K562 (cell line): ENCODE data around the gene ATXN2L. TPM values are rescaled to one million over a fixed set of nuclear protein-coding genes. Genes with fewer than 3 reads are reported as not detected.

Source experiments
- CTBP1 ChIP-seq: fragments of 450-650 bp; IDR thresholded peaks from 2 replicates; pipeline ENCODE4 v1.6.1; 2016; ENCODE audit warnings: borderline replicate concordance
- POLR3G ChIP-seq: IDR thresholded peaks from 2 replicates; pipeline ENCODE4 v1.6.1; 2011; ENCODE audit not compliant: insufficient read length, insufficient replicate concordance; ENCODE audit errors: extremely low read depth
- RREB1 ChIP-seq: fragments of 250-450 bp; sonication (Bioruptor Pico); IDR thresholded peaks from 2 replicates; pipeline ENCODE4 v1.4.0; 2020
- SP1 ChIP-seq: sonication (generic); formaldehyde crosslinking; IDR thresholded peaks from 2 replicates; pipeline ENCODE4 v1.8.1; 2022; ENCODE audit warnings: mild to moderate bottlenecking, missing genetic modification reagents
- SUPT5H ChIP-seq: fragments of 450-650 bp; IDR thresholded peaks from 2 replicates; pipeline ENCODE4 v1.6.1; 2016
- TCF15 ChIP-seq: fragments of 250-450 bp; sonication (Bioruptor Pico); IDR thresholded peaks from 2 replicates; pipeline ENCODE4 v1.8.0; 2022; ENCODE audit warnings: moderate library complexity, mild to moderate bottlenecking, inconsistent platforms
- TFE3 ChIP-seq: fragments of 450-650 bp; formaldehyde crosslinking; IDR thresholded peaks from 2 replicates; pipeline ENCODE4 v1.4.0; 2020; ENCODE audit warnings: mild to moderate bottlenecking, mixed read lengths
- TOE1 ChIP-seq, 2 experiments: fragments of 450-650 bp in 1 of 2; sonication (generic) in 1 of 2; formaldehyde crosslinking in 1 of 2; IDR thresholded peaks; 2 replicates each; pipeline versions ENCODE4 v1.7.1 to v1.8.0; 2016 to 2022; ENCODE audit warnings: borderline replicate concordance in 2 of 2, mild to moderate bottlenecking in 2 of 2, antibody characterized with exemption in 1 of 2, inconsistent platforms in 1 of 2, low read depth in 1 of 2, missing genetic modification reagents in 1 of 2, moderate library complexity in 1 of 2
- ZNF23 ChIP-seq: fragments of 250-450 bp; sonication (Bioruptor Pico); IDR thresholded peaks from 2 replicates; pipeline ENCODE4 v1.4.0; 2020; ENCODE audit warnings: mild to moderate bottlenecking
- ZNF384 ChIP-seq: IDR thresholded peaks from 2 replicates; pipeline ENCODE4 v1.6.1; 2012; ENCODE audit warnings: low read depth, low read length, improper control_type of control experiment
- ZNF780A ChIP-seq: fragments of 250-450 bp; sonication (Bioruptor Pico); IDR thresholded peaks from 2 replicates; pipeline ENCODE4 v1.5.0; 2021; ENCODE audit warnings: mild to moderate bottlenecking
- polyA plus RNA-seq, 8 experiments: library from polyadenylated mRNA; depleted of rRNA in 4 of 8; stranded (reverse) in 5 of 8; unstranded in 3 of 8; fragments of >200 nt; fragmentation: Nextera tagmentation in 2 of 8; fragmentation: Illumina TruSeq in 1 of 8; extraction: Ambion mirVana in 2 of 8; extraction: Trizol in 1 of 8; gene quantifications; 2 replicates each; pipeline versions ENCODE4 v1.2.1 to v1.2.3, GENCODE V29; 2011 to 2014; ENCODE audit warnings: inconsistent platforms in 1 of 8, missing spikeins in 1 of 8
- total RNA-seq, 7 experiments: library from RNA; depleted of rRNA in 6 of 7; stranded (reverse); fragments of >200 nt in 6 of 7; fragmentation: Illumina TruSeq in 2 of 7; extraction: Trizol in 2 of 7; gene quantifications; 2 replicates each; pipeline versions ENCODE4 v1.2.1 to v1.2.3, GENCODE V29; 2011 to 2021; ENCODE audit warnings: low replicate concordance in 1 of 7
- TF ChIP-seq, protein P1 (sequence below): fragments of 250-450 bp; sonication (Bioruptor Pico); IDR thresholded peaks from 2 replicates; pipeline ENCODE4 v1.5.0; 2020; ENCODE audit warnings: mild to moderate bottlenecking, borderline replicate concordance
- TF ChIP-seq, protein P2 (sequence below), 2 experiments: fragments of 450-650 bp in 1 of 2; IDR thresholded peaks; 2 replicates each; pipeline ENCODE4 v1.6.1; 2011 to 2017; ENCODE audit warnings: low read depth in 2 of 2, antibody characterized with exemption in 1 of 2, borderline replicate concordance in 1 of 2, low read length in 1 of 2, mild to moderate bottlenecking in 1 of 2, mixed read lengths in 1 of 2; ENCODE audit not compliant: control insufficient read depth in 1 of 2

The ATXN2L gene
- total and polyA plus RNA-seq, 9 of the 15 experiments (the other 6 are each of a cell fraction or from before 2014, with no cell fraction given), result 3.8 to 280 (median 37.2) TPM

DNA sequence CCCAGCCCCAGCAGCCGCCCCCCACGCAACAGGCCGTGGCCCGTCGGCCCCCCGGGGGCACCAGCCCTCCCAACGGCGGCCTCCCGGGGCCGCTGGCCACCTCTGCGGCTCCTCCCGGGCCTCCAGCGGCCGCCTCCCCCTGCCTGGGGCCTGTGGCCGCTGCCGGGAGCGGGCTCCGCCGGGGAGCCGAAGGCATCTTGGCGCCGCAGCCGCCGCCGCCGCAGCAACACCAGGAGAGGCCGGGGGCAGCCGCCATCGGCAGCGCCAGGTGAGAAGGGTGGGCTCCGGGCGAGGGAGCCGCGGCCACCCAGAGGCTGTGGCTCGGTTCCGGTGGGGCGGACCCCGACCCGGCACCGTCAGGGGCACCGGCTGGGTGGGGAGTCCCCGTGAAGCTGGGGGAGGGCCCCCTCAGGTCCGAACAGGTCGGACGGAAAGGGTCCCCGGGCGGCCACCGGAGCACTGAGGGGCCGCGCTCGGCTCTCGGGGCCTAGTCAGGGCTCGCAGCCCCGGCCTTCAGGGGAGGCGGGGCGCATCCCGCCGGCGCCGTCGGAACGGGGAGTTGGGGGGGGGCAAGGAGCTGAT is 583 bp downstream of the ATXN2L start (continued):
- TF ChIP-seq, protein P1, sequence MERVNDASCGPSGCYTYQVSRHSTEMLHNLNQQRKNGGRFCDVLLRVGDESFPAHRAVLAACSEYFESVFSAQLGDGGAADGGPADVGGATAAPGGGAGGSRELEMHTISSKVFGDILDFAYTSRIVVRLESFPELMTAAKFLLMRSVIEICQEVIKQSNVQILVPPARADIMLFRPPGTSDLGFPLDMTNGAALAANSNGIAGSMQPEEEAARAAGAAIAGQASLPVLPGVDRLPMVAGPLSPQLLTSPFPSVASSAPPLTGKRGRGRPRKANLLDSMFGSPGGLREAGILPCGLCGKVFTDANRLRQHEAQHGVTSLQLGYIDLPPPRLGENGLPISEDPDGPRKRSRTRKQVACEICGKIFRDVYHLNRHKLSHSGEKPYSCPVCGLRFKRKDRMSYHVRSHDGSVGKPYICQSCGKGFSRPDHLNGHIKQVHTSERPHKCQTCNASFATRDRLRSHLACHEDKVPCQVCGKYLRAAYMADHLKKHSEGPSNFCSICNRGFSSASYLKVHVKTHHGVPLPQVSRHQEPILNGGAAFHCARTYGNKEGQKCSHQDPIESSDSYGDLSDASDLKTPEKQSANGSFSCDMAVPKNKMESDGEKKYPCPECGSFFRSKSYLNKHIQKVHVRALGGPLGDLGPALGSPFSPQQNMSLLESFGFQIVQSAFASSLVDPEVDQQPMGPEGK, result no peak
- TF ChIP-seq POLR3G (no peak), ZNF780A (CRISPR knock-in tag) (no peak), TFE3 (CRISPR knock-in tag) (no peak), ZNF384 (no peak), ZNF23 (CRISPR knock-in tag) (no peak), SUPT5H (no peak), TOE1 (IDR thresholded peaks at IDR 0.05; ENCODE audit: borderline replicate concordance) (no peak), TOE1 (CRISPR knock-in tag; IDR thresholded peaks at IDR 0.05; ENCODE audit: borderline replicate concordance, low read depth) (no peak), TCF15 (no peak), RREB1 (CRISPR knock-in tag) (no peak), CTBP1 (no peak), SP1 (CRISPR knock-in tag) (no peak)
- TF ChIP-seq, protein P2, sequence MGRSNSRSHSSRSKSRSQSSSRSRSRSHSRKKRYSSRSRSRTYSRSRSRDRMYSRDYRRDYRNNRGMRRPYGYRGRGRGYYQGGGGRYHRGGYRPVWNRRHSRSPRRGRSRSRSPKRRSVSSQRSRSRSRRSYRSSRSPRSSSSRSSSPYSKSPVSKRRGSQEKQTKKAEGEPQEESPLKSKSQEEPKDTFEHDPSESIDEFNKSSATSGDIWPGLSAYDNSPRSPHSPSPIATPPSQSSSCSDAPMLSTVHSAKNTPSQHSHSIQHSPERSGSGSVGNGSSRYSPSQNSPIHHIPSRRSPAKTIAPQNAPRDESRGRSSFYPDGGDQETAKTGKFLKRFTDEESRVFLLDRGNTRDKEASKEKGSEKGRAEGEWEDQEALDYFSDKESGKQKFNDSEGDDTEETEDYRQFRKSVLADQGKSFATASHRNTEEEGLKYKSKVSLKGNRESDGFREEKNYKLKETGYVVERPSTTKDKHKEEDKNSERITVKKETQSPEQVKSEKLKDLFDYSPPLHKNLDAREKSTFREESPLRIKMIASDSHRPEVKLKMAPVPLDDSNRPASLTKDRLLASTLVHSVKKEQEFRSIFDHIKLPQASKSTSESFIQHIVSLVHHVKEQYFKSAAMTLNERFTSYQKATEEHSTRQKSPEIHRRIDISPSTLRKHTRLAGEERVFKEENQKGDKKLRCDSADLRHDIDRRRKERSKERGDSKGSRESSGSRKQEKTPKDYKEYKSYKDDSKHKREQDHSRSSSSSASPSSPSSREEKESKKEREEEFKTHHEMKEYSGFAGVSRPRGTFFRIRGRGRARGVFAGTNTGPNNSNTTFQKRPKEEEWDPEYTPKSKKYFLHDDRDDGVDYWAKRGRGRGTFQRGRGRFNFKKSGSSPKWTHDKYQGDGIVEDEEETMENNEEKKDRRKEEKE (IDR thresholded peaks at IDR 0.05; ENCODE audit: borderline replicate concordance in 1 of 2, control insufficient read depth in 1 of 2, low read depth in 2 of 2, low read length in 1 of 2), result no peak
